K562 (cell line): ENCODE measurements around the gene ROPN1L.

Experiments
- EZH2 ChIP-seq: IDR thresholded peaks from 2 replicates; pipeline ENCODE4 v1.6.1; 2012; ENCODE audit warnings: low read depth, mild to moderate bottlenecking, inconsistent platforms, low read length, borderline replicate concordance
- MAX ChIP-seq: sonication (generic); formaldehyde crosslinking; IDR thresholded peaks from 2 replicates; pipeline ENCODE4 v1.9.0; 2022; ENCODE audit warnings: mild to moderate bottlenecking, missing genetic modification reagents
- POLR2AphosphoS5 ChIP-seq: IDR thresholded peaks from 2 replicates; pipeline ENCODE4 v1.6.1; 2011; ENCODE audit warnings: mild to moderate bottlenecking, low read depth, low read length, moderate library complexity; ENCODE audit not compliant: control insufficient read depth, insufficient read depth
- RCOR1 ChIP-seq, 2 experiments: IDR thresholded peaks; 2 replicates each; pipeline ENCODE4 v1.6.1; 2012; ENCODE audit warnings: low read depth in 2 of 2, low read length in 2 of 2, borderline replicate concordance in 1 of 2, improper control_type of control experiment in 1 of 2
- SIX5 ChIP-seq, 2 experiments: IDR thresholded peaks; 2 replicates each; pipeline ENCODE4 v1.6.1; 2011; ENCODE audit warnings: low read length in 2 of 2, borderline replicate concordance in 1 of 2, low read depth in 1 of 2, mild to moderate bottlenecking in 1 of 2, moderate library complexity in 1 of 2; ENCODE audit not compliant: insufficient read depth in 1 of 2
- SP1 ChIP-seq: sonication (generic); formaldehyde crosslinking; IDR thresholded peaks from 2 replicates; pipeline ENCODE4 v1.8.1; 2022; ENCODE audit warnings: mild to moderate bottlenecking, missing genetic modification reagents
- ZBTB33 ChIP-seq: sonication (generic); formaldehyde crosslinking; IDR thresholded peaks from 2 replicates; pipeline ENCODE4 v1.8.1; 2023; ENCODE audit warnings: mild to moderate bottlenecking, missing genetic modification reagents
- ZFP36 ChIP-seq: fragments of 150-350 bp; IDR thresholded peaks from 2 replicates; pipeline ENCODE4 v1.6.1; 2018; ENCODE audit warnings: low read length, low read depth; ENCODE audit not compliant: partially characterized antibody
- ZNF124 ChIP-seq: sonication (generic); formaldehyde crosslinking; IDR thresholded peaks from 2 replicates; pipeline ENCODE4 v1.8.1; 2022; ENCODE audit warnings: missing genetic modification reagents
- ZNF785 ChIP-seq: fragments of 250-450 bp; sonication (Bioruptor Pico); IDR thresholded peaks from 2 replicates; pipeline ENCODE4 v1.4.0; 2020; ENCODE audit warnings: mild to moderate bottlenecking
- TF ChIP-seq, protein P1 (sequence below), 3 experiments: IDR thresholded peaks in 2 of 3; conservative IDR thresholded peaks in 1 of 3; 2 replicates each; pipeline ENCODE4 v1.5.1; 2011 to 2012; ENCODE audit warnings: low read length in 3 of 3, mild to moderate bottlenecking in 3 of 3, control low read depth in 2 of 3, improper control_type of control experiment in 1 of 3, inconsistent platforms in 1 of 3, low read depth in 1 of 3, mixed read lengths in 1 of 3, moderate library complexity in 1 of 3; ENCODE audit not compliant: insufficient read depth in 2 of 3

GRCh38 chr5:10463566-10463965, 21.9 kb downstream of the ROPN1L start:
- TF ChIP-seq SP1 (CRISPR knock-in tag): no peak
- TF ChIP-seq POLR2AphosphoS5: no peak
- no peak for TF ChIP-seq SIX5 (IDR thresholded peaks at IDR 0.05; ENCODE audit: borderline replicate concordance in 1 of 2, insufficient read depth in 1 of 2, low read depth in 1 of 2, low read length in 2 of 2)
- no peak for TF ChIP-seq ZNF124 (CRISPR knock-in tag)
- no peak for TF ChIP-seq MAX (CRISPR knock-in tag)
- TF ChIP-seq ZNF785 (CRISPR knock-in tag): no peak
- TF ChIP-seq RCOR1 (IDR thresholded peaks at IDR 0.05; ENCODE audit: borderline replicate concordance in 1 of 2, low read depth in 2 of 2, low read length in 2 of 2): no peak
- no peak for TF ChIP-seq EZH2
- TF ChIP-seq, protein P1, sequence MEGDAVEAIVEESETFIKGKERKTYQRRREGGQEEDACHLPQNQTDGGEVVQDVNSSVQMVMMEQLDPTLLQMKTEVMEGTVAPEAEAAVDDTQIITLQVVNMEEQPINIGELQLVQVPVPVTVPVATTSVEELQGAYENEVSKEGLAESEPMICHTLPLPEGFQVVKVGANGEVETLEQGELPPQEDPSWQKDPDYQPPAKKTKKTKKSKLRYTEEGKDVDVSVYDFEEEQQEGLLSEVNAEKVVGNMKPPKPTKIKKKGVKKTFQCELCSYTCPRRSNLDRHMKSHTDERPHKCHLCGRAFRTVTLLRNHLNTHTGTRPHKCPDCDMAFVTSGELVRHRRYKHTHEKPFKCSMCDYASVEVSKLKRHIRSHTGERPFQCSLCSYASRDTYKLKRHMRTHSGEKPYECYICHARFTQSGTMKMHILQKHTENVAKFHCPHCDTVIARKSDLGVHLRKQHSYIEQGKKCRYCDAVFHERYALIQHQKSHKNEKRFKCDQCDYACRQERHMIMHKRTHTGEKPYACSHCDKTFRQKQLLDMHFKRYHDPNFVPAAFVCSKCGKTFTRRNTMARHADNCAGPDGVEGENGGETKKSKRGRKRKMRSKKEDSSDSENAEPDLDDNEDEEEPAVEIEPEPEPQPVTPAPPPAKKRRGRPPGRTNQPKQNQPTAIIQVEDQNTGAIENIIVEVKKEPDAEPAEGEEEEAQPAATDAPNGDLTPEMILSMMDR (IDR thresholded peaks at IDR 0.05 in 2 of 3, conservative IDR thresholded peaks at IDR 0.05 in 1 of 3; ENCODE audit: insufficient read depth in 2 of 3, low read depth in 1 of 3, low read length in 3 of 3): no peak
- TF ChIP-seq ZFP36: no peak
- no peak for TF ChIP-seq ZBTB33 (CRISPR knock-in tag)
